ENCODE results near the gene ZBTB11.

DNA sequence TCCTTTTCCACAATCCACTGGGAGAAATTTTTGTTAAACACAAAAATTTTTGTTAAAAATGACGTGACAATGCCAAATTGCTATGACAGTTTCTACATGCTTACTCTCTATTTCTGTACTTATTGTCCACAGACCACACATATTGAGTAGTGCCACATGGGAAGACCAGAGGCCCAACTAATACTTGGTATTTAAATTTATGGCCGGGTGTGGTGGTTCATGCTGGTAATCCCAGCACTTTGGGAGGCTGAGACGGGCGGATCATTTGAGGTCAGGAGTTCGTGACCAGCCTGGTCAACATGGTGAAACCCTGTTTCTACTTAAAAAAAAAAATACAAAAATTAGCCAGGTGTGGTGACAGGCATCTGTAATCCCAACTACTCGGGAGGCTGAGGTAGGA, 20.3 kb downstream of the ZBTB11 start:
- TF ChIP-seq CTCF (IDR thresholded peaks at IDR 0.05; ENCODE audit: low read length) = no peak
- no peak for TF ChIP-seq EZH2 (IDR thresholded peaks at IDR 0.05; ENCODE audit: borderline replicate concordance, low read length)

All from OCI-LY1 (cell line).